Hematopoietic multipotent progenitor cell treated with erythropoietin and hydrocortisone succinate and interleukin-3 and kit ligand, for 4 days (in vitro differentiated cells): ENCODE data around the gene SULT4A1.
A peak's percentile ranks its signal among the peaks of the same experiment; 100 is the strongest.
"Not testable (repeated sequence)": the region's sequence is repeated elsewhere in the genome, so short reads cannot be mapped to it uniquely, and the experiment has no call there.

Experiments used
- DNase-seq: peaks from one replicate; pipeline ENCODE4 v3.0.0-alpha.2; 2015

SULT4A1 gene

DNA sequence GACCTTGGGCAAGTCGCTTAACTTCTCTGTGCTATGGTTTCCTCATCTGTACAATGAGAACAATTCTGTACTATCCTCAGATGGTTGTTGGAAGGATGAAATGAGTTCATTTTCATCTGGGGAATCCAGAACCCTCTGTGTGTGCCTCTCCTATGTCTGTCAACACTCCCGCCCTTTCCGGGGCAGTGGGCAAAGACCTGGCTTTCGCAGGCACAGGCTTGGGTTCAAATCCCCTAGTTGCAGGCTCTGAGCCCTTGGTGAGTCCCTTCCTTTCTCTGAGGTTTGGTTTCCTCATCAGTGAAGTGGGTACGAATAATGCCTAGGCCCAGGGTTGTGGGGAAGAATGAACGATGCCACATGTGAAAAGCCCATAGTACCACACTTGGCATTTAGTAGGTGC is 23.5 kb upstream of the SULT4A1 start:
- no peak for DNase-seq

- no peak for DNase-seq
Measured at GRCh38 chr22:43885319-43885671, 23.0 kb upstream of the SULT4A1 start.

- peak; percentile 70 for DNase-seq
Measured at GRCh38 chr22:43884600-43885318, 22.4 kb upstream of the SULT4A1 start.

GRCh38 chr22:43883719-43884415 is 21.6 kb upstream of the SULT4A1 start:
- no peak for DNase-seq

DNA sequence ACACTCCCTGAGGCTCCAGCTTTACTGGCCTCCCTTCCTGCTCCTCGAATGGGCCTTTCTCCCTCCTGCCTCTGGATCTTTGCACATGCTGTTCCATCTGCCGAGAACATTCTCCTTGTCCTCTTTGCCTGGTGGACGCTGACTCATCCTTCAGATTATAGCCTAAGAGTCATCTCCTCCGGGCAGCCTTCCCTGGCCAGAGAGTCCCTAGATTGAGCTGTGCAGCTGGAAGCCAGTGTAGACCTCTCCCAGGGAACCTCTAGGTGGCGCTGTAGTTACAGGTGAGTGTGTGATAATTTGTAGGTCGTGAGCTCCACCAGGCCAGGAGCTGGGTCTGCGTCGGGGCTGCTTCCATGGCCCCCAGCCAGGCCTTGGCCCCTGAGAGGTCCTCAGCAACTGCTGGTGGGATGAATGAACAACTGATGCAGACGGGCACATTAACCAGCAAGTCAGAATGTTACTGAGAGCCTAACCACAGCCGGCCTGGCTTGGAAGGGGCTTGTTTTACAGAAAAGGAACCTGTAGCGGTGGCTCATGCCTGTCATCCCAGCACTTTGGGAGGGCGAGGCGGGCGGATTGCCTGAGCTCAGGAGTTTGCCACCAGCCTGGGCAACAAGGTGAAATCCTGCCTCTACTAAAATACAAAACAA is 20.8 kb upstream of the SULT4A1 start:
- peak; percentile 81 for DNase-seq

- no peak for DNase-seq
Measured at GRCh38 chr22:43882122-43882767, 19.9 kb upstream of the SULT4A1 start.

- DNase-seq = no peak
Measured at GRCh38 chr22:43881091-43882061, 19.1 kb upstream of the SULT4A1 start.

GRCh38 chr22:43880541-43880991 is 18.3 kb upstream of the SULT4A1 start:
- no peak for DNase-seq

DNA sequence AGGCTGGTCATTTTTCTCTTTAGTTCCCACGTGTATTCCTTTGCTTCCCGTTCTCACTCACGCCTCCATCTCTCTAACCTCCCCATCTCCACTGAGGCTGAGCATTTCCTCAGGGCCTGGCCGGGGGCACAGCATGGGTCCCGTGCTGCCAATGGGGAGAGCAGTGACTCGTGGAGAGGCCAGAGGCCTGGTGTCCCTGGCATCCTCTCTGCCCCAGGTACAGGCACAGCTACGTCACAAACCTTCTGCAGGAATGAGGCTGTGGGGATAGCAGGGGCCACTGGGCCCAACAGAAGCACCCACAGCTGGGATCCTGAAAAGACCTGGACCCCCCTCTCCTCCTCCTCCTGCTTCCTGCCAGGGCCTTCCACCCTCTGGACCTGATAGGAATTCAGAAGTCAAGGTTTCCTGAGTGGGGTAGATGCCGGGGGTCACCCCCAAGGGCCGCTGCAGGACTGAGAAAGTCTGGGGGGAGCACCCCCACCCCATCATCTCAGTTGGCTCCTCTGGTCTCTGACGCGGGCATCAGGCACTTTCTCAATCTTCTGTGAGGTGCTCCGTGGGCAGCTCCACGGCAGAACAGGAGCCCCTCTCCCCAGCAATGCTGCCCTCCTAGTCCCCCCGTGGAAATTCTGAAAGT is 17.7 kb upstream of the SULT4A1 start:
- no peak for DNase-seq

DNA sequence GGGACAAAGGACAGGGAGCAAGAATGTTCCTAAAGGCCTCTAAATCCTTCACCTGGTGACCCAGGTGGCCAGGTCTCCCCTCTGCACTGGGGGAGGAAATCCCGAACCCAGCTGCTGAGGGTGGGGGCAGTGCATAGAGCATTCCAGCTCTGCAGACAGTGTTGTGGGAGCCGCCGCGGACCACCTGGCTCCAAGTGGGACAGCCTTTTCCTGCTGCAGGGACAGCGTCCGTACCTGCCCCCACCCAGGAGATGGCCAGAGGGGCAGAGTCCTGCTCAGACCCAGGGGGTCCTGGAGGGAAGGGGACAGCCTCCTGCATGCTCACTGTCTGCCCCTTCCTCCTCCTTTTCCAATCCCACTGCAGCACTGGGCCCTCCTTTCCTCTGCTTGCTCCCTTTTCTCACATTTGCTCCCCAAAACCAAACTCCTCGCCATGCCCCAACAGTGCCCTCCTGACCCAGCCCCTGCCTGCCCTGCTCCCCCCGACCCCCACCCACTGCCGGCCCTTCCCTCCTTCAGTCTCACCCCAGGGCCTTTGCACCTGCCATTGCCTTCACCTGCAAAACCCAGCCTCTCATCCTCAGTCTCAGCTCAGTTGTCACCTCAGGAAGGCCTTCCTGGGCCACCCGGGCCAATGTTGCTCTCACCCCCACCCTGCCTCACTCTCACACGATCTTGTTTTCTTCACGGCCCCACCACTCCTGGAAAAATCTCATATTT is 16.7 kb upstream of the SULT4A1 start:
- DNase-seq = no peak

DNA sequence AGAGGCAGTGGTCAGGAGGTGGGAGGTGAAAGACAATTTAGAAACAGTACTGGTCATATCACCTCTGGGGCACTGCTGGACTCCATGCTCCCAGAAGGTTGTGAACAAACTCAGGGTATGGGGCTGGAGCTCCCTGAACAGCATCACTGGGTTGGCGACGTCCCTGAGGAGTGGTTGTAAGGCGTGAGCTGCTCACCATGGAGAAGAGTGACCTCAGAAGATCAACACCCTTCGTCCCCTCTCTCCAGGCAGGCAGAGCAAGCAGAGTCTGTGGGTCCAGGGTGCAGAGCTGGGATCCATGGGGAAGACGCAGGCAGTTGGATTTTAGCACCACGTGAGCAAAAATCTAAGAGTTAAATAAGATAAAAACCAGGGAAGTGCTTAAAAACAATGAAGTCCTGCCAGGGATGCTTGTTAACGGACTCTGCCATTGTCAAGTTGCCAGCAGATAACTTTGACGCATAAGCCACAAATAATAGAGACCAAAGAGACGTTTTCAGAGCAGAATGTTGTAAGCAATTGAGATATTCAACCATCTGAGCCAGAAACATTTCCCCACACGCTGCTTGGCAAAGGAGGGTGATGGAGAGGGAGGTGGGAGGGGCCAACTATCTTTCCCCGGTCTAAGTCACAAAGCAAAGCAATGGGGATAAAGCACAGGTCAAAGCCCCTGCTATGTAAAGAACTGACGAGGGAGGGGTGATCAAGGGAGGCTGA is 15.9 kb upstream of the SULT4A1 start:
- no peak for DNase-seq

DNA sequence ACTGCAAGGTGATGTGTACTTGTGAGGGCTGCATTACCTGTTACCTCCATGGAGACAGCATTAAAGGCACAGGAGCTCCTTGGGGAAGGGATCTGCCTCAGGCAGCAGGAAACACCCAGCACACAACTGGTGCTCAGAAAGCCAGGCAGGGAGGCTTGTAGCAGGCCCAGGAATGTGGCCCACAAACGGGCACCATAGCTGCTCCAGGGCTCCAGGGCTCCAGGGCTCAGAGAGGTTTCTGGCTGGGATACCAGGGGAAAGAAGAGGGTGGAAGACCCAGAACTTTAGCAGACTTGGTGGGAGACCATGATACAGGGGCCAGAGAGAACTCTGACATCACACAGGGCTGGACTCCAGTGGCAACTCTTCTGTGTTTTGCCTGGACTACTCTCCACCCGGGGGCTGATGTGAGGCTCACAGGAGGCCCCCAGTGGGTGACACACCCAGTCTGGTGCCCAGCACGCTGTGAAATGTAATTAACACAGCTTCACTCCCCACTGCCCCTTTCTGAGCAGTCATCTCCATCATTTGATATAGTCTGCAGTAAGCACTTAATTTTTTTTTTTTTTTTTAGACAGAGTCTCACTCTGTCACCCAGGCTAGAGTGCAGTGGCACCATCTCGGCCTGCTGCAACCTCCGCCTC is 14.7 kb upstream of the SULT4A1 start:
- DNase-seq = no peak

GRCh38 chr22:43869799-43870198 is 7.5 kb upstream of the SULT4A1 start:
- DNase-seq = no peak

DNA sequence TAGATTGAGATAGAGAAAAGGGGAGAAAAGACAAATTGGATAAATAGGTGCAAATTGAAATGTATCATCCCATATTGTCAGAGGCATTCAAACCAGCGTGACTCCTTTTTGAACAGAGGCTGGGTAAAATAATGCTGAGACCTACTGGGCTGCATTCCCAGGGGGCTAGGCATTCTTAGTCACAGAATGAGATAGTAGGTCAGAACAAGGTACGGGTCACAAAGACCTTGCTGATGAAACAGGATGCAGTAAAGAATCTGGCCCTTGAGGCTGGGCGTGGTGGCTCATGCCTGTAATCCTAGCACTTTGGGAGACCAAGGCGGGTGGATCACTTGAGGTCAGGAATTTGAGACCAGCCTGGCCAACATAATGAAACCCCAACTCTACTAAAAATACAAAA is 6.7 kb upstream of the SULT4A1 start:
- not testable (repeated sequence) for DNase-seq

DNA sequence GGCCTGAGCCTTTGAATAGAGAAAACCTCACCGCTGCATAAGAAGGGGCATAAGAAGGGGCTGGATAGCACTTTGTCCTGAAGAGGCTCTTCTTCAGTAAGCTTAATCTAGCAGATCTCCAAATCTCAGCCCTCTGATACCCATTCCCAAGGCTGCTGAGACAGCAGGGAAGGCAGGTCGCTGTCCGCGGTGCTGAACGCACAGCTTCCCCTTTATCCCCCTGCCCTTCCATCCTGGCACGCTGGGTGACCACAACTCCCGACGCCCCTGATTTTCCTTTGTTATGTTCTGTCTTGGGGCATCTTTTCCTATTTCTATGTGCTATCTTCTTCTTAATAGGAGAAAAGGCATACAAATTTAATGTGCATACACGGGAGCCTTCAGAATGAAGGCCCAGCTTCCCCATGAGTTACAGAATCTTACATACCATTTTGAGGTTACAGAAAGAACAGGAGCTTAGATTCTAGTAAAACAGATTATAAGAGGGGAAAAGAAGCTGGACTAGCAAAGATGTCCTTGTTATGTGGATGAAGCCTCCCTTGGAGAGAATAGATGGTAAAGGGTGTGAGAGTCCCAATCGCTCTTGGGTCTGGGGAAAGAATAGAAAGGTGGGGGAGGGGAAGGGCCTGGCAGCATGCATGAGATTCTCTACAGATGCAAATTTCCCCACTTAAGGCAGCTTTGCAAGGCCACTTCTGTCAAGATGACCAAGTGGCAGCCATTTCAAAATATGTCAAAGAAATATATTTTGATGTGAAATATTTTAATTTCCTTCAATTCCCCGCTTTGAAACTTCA is 5.7 kb upstream of the SULT4A1 start:
- peak; percentile 68 for DNase-seq

GRCh38 chr22:43862882-43863202 is 529 bp upstream of the SULT4A1 start:
- DNase-seq = no peak

GRCh38 chr22:43861529-43861928 is 784 bp downstream of the SULT4A1 start:
- DNase-seq = no peak

DNA sequence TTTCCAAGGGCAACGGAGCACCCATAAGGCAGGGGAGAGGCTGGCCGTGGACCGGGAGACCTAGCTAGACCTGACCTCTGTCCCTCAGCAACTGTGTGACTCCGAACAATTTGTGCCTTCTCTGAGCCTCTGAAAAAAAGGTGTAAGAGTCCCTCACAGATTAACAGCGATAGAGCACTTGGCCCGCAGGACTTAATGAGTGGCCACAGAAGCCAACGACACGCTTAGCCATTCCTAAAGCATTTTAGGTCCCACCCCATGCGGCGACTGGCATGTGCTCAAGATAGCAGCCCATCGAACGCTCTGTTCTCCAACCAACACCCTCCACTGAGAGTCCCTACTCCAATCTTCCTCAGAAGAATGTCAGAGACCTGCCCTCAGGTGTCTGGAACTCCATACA is 1.5 kb downstream of the SULT4A1 start:
- DNase-seq = no peak

DNA sequence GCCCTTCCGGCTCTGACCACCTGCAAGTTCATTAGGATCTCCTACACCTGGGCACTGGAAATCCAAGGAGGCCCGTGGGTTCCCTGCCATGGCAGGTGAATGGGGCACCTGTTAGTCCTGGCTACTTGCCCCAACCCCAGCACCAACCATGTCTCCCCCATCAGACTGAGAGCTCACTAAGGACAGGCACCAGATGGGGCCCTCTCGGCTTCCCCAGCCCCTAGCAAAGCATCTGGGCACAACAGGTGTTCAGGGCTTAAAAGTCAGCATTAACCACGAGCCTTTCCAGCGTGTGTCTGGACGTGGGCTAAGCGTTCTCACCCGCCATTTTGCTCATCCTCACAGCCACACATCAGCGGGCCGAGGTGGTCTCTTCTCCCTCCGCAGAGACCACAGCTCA is 2.2 kb downstream of the SULT4A1 start:
- DNase-seq = no peak
